Activated naive CD8-positive, alpha-beta T cell treated with anti-CD3 and anti-CD28 coated beads for 36 hours (primary cell): ENCODE results near the gene CFAP100. TPM values are rescaled to one million over a fixed set of nuclear protein-coding genes. Genes with fewer than 3 reads are reported as not detected.

Source experiments
- DNase-seq: peaks from one replicate; pipeline ENCODE4 v3.0.0; 2021
- H3K27ac Mint-ChIP-seq: one replicate; pipeline ENCODE4 v1.8.0; 2022; ENCODE audit warnings: mild to moderate bottlenecking, moderate library complexity, mixed read lengths
- H3K27me3 Mint-ChIP-seq: one replicate; pipeline ENCODE4 v1.8.0; 2022; ENCODE audit warnings: mild to moderate bottlenecking, mixed read lengths
- H3K36me3 Mint-ChIP-seq: one replicate; pipeline ENCODE4 v1.8.0; 2021; ENCODE audit warnings: mild to moderate bottlenecking, mixed read lengths
- H3K4me1 Mint-ChIP-seq: one replicate; pipeline ENCODE4 v1.8.0; 2021; ENCODE audit warnings: mixed read lengths
- H3K4me3 Mint-ChIP-seq: one replicate; pipeline ENCODE4 v1.8.0; 2022; ENCODE audit warnings: mild to moderate bottlenecking, moderate library complexity, mixed read lengths
- H3K9me3 Mint-ChIP-seq: one replicate; pipeline ENCODE4 v1.8.0; 2022; ENCODE audit warnings: mixed read lengths
- total RNA-seq, 2 experiments: library from RNA; stranded (reverse); gene quantifications; one replicate each; pipeline ENCODE4 v1.2.3, GENCODE V29; 2021

Gene CFAP100
- total RNA-seq = not detected

DNA sequence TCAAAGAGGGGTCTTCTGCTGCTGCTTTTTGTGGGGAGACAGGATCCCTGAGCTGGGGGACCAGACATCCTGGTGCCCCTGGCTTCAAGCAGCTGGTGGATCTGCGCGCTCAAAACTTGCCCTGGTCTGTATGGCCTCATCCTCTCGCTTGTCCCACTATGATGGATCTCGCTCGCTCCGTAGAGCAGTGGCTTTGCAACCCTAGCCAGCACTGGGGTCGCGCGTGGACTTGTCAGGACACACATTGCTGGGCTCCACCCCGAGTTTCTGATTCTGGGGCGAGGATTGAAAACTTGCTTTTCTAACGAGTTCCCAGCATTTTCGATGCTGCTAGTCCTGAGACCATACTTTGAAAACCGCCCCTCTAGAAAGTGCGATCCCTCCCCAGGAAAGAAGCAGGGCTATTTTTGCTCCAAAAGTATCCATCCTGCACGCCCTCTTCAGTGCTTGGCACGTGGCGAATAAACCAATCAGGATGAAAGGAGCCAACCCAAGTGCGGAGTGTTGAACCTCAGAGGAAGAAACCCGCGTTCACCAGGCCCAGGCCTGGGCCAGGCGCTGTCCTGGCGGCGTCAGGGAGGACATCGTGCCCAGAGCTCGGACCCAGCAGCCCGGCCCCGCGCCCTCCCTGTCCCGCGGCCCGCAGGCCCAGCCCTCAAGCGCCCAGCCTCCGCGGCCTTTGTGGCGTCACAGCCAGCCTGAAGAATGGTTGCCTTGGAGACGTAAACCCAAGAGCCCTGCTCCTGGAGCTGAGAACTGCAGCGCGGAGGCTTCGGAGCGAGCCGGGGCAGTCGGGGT lies at the start of gene CFAP100:
Gene CFAP100 (plus strand): TSS at position 731 of the 798 bp plus-strand sequence. CDS start 1,092 bp downstream, outside the sequence.
- Mint-ChIP-seq H3K9me3 (no peaks in the 10 kb centered on the region), H3K4me1 (peaks cover 6% of the 10 kb centered on the region), H3K36me3 (no peaks in the 10 kb centered on the region), H3K27me3 (peaks cover 52% of the 10 kb centered on the region), H3K27ac (no peak within 1 kb of the TSS), H3K4me3 (no peak within 1 kb of the TSS)
- DNase-seq = no peak

DNA sequence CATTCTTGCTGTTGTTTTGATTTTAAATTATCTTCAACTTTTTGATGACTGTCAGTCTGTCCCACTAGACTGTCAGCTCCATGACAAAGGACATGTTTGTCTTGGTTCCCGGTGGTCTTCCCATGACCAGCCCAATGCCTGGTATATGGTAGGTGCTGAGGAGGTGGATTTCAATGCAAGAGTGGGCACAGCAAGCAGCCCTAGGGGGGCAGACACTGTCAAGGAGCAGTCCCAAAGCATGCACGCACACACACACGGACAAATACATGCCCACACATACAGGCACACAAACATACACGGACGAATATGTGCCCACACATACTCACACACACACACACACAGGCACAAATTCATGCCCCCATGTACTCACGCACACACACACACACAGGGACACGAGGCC lies 49.5 kb upstream of the CFAP100 start:
- Mint-ChIP-seq H3K27ac (no peak overlapping the region), H3K36me3 (no peaks in the 10 kb centered on the region), H3K4me3 (no peak overlapping the region), H3K27me3 (no peaks in the 10 kb centered on the region), H3K4me1 (no peaks in the 10 kb centered on the region), H3K9me3 (no peaks in the 10 kb centered on the region)
- DNase-seq = no peak

GRCh38 chr3:126345641-126346460 lies 48.9 kb upstream of the CFAP100 start:
- H3K4me3 Mint-ChIP-seq = no peak overlapping the region
- no peaks in the 10 kb centered on the region for H3K4me1 Mint-ChIP-seq
- no peak overlapping the region for H3K27ac Mint-ChIP-seq
- no peaks in the 10 kb centered on the region for H3K36me3 Mint-ChIP-seq
- no peaks in the 10 kb centered on the region for H3K27me3 Mint-ChIP-seq
- no peaks in the 10 kb centered on the region for H3K9me3 Mint-ChIP-seq
- DNase-seq = no peak

DNA sequence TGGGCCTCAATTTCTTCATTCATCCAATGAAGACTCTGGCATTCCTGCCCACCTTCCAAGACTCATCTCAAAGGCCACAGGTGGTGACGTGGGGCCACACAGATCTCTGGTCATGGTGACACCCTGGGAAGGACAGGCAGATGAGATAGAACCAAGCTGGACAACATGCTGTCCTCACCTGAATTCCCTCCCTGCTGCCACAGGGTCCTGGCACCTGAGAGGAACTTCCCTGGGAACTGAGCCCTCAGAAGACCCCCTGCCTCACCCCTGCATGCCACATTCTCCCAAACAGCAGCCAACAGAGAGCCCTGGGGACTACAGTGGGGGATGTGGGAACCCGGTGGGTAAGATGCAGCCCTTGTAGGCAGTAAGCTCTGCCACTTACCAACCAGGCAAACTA lies 48.2 kb upstream of the CFAP100 start:
- DNase-seq = no peak
- Mint-ChIP-seq H3K4me3 (no peak overlapping the region), H3K9me3 (no peaks in the 10 kb centered on the region), H3K36me3 (no peaks in the 10 kb centered on the region), H3K27ac (no peak overlapping the region), H3K4me1 (no peaks in the 10 kb centered on the region), H3K27me3 (no peaks in the 10 kb centered on the region)

DNA sequence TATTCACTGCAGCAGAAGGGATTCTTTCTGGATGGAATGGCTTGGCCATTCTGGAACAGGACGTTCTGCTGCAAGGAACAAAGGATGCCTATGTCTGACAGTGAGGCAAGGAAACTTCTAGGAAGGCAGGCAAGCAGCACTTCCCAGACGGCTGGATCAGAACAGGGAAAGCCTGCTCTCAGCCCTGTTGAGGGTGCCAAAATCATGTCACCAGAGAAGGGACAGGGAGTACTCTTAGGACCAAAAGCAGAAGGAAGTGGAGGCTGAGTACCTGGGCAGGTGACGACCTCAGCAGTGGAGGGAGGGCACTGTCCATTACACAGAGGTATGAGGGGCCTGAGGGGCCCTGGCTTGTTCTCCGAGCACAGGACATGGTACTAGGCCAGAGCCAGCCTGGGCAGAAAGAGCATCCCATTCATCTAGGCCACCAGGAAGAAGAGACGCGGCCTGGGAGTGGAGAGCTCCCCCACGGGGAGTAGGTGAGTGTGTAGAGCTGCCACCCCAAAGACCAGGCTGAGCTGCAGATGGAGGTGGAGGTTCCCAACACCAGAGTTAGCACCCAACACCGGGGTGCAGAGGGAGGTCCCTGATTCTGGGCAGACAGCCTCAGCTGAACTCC lies 47.1 kb upstream of the CFAP100 start:
- Mint-ChIP-seq H3K9me3 (no peaks in the 10 kb centered on the region), H3K27me3 (no peaks in the 10 kb centered on the region), H3K36me3 (no peaks in the 10 kb centered on the region), H3K4me3 (no peak overlapping the region), H3K4me1 (no peaks in the 10 kb centered on the region), H3K27ac (no peak overlapping the region)
- DNase-seq = no peak

DNA sequence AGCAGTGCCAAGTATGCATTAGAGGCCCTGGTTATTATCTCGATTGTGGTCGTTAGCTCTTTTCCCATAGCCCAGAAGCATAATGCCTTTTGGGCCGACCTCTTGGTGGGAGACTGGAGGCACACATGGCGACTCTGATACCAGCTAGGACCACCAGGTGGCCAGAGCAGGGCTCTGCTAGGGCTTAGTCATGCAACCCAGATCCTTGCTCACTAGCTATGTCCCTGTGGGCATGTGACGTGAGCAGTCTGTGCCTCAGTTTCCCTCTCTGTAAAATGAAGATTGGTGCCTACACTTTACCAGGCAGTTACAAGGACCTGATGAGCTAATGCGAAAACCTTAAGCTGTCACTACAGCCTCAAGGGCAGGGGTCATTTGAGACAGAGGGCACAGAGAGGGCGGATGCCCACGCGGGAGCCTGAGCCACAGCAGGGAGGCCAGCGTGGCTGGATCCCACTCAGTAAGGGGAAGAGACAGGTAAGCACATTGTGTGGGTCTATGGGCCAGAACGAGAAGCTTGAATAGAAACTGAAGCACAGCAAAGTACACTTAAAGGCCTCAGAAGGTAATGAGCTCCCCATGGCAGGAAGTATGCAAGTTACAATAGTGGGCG lies 46.3 kb upstream of the CFAP100 start:
- no peaks in the 10 kb centered on the region for H3K4me1 Mint-ChIP-seq
- H3K4me3 Mint-ChIP-seq = no peak overlapping the region
- DNase-seq = no peak
- no peaks in the 10 kb centered on the region for H3K27me3 Mint-ChIP-seq
- H3K36me3 Mint-ChIP-seq = no peaks in the 10 kb centered on the region
- no peaks in the 10 kb centered on the region for H3K9me3 Mint-ChIP-seq
- H3K27ac Mint-ChIP-seq = no peak overlapping the region

- H3K27me3 Mint-ChIP-seq = no peaks in the 10 kb centered on the region
- no peak for DNase-seq
- no peaks in the 10 kb centered on the region for H3K9me3 Mint-ChIP-seq
- no peaks in the 10 kb centered on the region for H3K36me3 Mint-ChIP-seq
- H3K4me3 Mint-ChIP-seq = no peak overlapping the region
- no peak overlapping the region for H3K27ac Mint-ChIP-seq
- no peaks in the 10 kb centered on the region for H3K4me1 Mint-ChIP-seq
These were observed 45.6 kb upstream of the CFAP100 start for GRCh38 chr3:126349071-126349470.

GRCh38 chr3:126349611-126350501 lies 44.9 kb upstream of the CFAP100 start:
- H3K4me1 Mint-ChIP-seq = no peaks in the 10 kb centered on the region
- no peak overlapping the region for H3K27ac Mint-ChIP-seq
- H3K27me3 Mint-ChIP-seq = no peaks in the 10 kb centered on the region
- no peak for DNase-seq
- no peaks in the 10 kb centered on the region for H3K36me3 Mint-ChIP-seq
- H3K9me3 Mint-ChIP-seq = no peaks in the 10 kb centered on the region
- H3K4me3 Mint-ChIP-seq = no peak overlapping the region

DNA sequence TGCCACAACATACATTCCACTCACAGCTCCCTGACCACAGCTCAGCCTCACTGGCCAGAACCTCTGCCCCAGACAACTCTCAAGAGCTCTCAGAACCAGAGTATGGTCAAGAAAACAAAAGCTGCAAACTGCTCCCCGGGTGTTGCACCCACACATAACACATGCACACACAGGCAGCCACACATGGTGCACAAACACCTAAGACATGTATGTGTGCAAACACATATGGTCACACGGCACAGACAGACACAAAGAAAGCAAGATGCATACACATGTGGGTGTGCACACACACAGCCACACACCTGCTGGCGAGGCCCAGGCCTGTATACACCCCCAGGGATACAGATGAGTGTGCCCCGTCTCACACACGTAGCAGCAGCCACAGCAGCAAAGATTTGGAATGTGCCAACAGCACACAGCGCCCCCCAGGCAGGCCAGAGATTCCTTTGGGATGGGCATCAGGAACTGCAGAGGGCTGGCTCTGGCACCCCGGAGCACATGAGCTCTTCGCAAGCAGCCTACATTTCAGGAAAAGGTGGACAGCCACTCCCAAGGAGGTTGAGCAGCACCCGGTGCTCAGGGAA lies 44.1 kb upstream of the CFAP100 start:
- DNase-seq = no peak
- Mint-ChIP-seq H3K27ac (no peak overlapping the region), H3K9me3 (no peaks in the 10 kb centered on the region), H3K4me3 (no peak overlapping the region), H3K27me3 (peaks cover 6% of the 10 kb centered on the region), H3K4me1 (no peaks in the 10 kb centered on the region), H3K36me3 (no peaks in the 10 kb centered on the region)

DNA sequence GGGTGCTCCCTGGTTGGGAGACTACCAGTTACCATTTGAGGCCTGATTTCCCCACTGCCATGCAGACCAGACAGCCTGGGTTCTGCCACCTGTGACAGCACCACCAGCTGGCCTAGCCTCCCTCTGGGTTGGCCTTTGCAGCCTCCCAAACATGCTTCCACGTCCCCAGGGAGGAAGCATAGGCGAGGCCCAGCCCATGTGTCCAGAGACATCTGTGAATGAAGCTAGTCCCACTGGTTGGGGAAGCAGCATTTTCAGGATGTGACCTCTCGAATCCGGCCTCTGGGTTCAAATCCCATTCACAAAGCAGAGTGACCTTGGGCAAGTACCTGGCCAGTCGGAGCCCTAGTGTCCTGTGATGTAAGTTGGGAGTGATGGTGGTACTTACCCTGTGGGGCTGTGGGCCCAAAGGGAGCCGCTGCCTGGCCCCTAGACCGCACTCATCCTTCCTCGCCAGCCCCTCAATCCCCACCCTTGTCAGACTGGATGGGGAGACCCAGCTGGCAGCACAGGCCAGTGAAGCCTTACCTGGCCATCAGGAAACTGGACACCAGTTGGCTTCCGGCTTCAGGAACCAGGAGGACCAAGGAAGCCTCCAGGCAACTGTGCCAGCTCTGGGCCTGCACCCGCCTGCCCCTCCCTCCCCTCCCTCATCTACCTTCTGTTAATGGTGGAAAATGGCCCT lies 43.5 kb upstream of the CFAP100 start:
- H3K9me3 Mint-ChIP-seq = no peaks in the 10 kb centered on the region
- peaks cover 1% of the 10 kb centered on the region for H3K4me1 Mint-ChIP-seq
- H3K4me3 Mint-ChIP-seq = no peak overlapping the region
- H3K27ac Mint-ChIP-seq = no peak overlapping the region
- H3K36me3 Mint-ChIP-seq = no peaks in the 10 kb centered on the region
- H3K27me3 Mint-ChIP-seq = peaks cover 10% of the 10 kb centered on the region
- DNase-seq = no peak

DNA sequence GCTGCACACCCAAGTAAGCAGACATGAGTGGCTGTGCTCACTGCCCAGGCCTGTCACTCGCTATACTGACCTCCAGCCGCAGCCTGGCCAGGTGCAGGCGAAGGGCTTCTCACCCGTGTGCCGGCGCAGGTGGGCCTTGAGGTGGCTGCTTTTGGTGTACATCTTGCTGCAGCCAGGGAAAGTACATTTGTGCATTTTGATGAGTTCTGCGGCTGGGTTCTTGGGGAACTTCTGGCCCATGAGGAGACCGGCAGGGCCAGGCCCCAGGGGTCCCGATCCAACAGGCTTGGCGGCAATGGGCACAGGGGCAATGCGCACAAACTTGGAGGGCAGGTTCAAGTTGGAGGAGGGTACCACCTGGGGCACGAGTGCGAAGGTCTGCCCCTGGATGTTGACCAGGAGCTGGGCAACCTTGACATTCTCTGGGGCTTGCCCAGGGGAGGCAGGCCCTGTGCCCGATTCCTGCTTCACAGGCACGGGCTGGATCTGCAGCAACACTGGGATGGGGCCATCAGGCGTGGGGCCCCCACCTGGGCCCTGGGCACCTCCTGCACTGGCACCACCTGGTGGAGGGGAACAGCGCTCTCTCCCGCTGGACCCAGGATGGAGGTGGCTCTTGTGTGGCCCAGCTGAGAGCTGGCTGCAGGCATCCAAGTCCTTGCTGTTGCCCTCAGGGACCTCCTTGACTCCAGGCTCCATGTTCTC lies 42.8 kb upstream of the CFAP100 start:
- Mint-ChIP-seq H3K4me3 (no peak overlapping the region), H3K27me3 (peaks cover 13% of the 10 kb centered on the region), H3K4me1 (peaks cover 4% of the 10 kb centered on the region), H3K27ac (no peak overlapping the region), H3K9me3 (no peaks in the 10 kb centered on the region), H3K36me3 (no peaks in the 10 kb centered on the region)
- no peak for DNase-seq

GRCh38 chr3:126352476-126353454 lies 41.9 kb upstream of the CFAP100 start:
- H3K4me1 Mint-ChIP-seq = peaks cover 4% of the 10 kb centered on the region
- H3K27ac Mint-ChIP-seq = no peak overlapping the region
- DNase-seq = no peak

More at GRCh38 chr3:126352476-126353454, 41.9 kb upstream of the CFAP100 start:
- H3K4me3 Mint-ChIP-seq = no peak overlapping the region
- H3K27me3 Mint-ChIP-seq = peaks cover 16% of the 10 kb centered on the region
- no peaks in the 10 kb centered on the region for H3K36me3 Mint-ChIP-seq
- H3K9me3 Mint-ChIP-seq = no peaks in the 10 kb centered on the region
